Testis (tissue), 2 donors: ENCODE measurements around the gene HOMER2.

ENCODE experiments used
- CTCF ChIP-seq, 3 experiments: fragments of 450-650 bp in 2 of 3; fragments of 200-600 bp in 1 of 3; sonication (generic) in 1 of 3; IDR thresholded peaks; one replicate each; pipeline ENCODE4 v1.5.1; 2016 to 2019; ENCODE audit warnings: antibody characterized with exemption in 3 of 3, mild to moderate bottlenecking in 2 of 3, moderate library complexity in 1 of 3
- POLR2A ChIP-seq: fragments of 450-650 bp; IDR thresholded peaks from one replicate; pipeline ENCODE4 v1.6.1; 2017; ENCODE audit warnings: antibody characterized with exemption, mild to moderate bottlenecking, moderate library complexity

GRCh38 chr15:82937712-82938058 lies 14.8 kb downstream of the HOMER2 start:
- TF ChIP-seq POLR2A (no peak), CTCF (IDR thresholded peaks at IDR 0.05) (no peak)
